Measurements from ENCODE around the gene TRIM63. TPM values are rescaled to one million over a fixed set of nuclear protein-coding genes. Genes with fewer than 3 reads are reported as not detected.

TRIM63 gene
- total and polyA plus RNA-seq, 9 of the 15 experiments (the other 6 are each of a cell fraction or from before 2014, with no cell fraction given) = 0.08 to 0.57 (median 0.36) TPM

DNA sequence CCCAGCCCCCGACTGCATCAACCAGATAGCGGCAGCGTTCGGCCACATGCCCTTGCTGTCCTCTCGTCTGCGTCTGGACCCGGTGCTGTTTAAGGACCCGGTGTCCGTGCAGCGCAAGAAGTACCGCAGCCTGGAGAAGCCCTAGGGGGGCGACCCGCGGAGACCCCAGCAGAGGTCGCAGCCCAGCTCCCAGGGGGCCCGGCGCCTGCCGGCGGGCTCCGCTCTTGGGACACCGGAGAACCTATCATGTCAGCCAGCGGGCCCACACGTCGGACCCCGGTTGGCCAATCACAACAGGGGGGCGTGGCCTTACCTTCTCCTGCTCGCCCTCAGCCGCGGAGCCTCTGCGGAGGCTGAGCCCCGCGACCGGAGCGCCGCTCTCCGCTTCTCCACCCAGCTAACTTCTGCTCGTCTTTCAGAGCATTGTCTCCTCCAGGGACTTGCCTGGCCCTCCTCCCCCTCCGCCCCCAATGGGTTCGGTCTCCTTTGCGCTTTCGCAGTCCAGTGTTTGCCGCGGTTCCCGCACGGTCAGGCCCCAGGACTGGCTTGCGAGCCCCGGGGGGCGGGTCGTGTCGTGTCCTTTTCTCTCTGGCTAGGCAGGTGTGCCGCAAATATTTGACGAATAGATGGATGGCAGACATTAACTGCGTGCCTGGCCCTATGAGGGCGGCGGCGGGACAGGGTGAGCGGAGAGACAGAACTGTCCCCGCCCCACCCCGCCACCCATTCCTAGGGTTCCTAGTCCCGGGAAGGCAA lies 32.0 kb downstream of the TRIM63 start (continued):
- TF ChIP-seq, protein P1, sequence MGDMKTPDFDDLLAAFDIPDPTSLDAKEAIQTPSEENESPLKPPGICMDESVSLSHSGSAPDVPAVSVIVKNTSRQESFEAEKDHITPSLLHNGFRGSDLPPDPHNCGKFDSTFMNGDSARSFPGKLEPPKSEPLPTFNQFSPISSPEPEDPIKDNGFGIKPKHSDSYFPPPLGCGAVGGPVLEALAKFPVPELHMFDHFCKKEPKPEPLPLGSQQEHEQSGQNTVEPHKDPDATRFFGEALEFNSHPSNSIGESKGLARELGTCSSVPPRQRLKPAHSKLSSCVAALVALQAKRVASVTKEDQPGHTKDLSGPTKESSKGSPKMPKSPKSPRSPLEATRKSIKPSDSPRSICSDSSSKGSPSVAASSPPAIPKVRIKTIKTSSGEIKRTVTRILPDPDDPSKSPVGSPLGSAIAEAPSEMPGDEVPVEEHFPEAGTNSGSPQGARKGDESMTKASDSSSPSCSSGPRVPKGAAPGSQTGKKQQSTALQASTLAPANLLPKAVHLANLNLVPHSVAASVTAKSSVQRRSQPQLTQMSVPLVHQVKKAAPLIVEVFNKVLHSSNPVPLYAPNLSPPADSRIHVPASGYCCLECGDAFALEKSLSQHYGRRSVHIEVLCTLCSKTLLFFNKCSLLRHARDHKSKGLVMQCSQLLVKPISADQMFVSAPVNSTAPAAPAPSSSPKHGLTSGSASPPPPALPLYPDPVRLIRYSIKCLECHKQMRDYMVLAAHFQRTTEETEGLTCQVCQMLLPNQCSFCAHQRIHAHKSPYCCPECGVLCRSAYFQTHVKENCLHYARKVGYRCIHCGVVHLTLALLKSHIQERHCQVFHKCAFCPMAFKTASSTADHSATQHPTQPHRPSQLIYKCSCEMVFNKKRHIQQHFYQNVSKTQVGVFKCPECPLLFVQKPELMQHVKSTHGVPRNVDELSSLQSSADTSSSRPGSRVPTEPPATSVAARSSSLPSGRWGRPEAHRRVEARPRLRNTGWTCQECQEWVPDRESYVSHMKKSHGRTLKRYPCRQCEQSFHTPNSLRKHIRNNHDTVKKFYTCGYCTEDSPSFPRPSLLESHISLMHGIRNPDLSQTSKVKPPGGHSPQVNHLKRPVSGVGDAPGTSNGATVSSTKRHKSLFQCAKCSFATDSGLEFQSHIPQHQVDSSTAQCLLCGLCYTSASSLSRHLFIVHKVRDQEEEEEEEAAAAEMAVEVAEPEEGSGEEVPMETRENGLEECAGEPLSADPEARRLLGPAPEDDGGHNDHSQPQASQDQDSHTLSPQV (IDR thresholded peaks at IDR 0.05) = peak; percentile 90
- peak in 1 of 2 experiments; percentile 98; a peak in 2 of 4 replicates for TF ChIP-seq CSDE1 (IDR thresholded peaks at IDR 0.05)
- TF ChIP-seq MTA3 (IDR thresholded peaks at IDR 0.05; ENCODE audit: borderline replicate concordance) = peak; percentile 74; the same call in 1 of the 2 replicates
- TF ChIP-seq ZNF224 (CRISPR knock-in tag; IDR thresholded peaks at IDR 0.05) = 0 out of 2 replicates have a peak, but pooled peaks have one; percentile 18
- no peak for TF ChIP-seq PHB (CRISPR knock-in tag; IDR thresholded peaks at IDR 0.05)
- peak; percentile 19; the same call in 1 of the 2 replicates for TF ChIP-seq ZNF143 (CRISPR knock-in tag; IDR thresholded peaks at IDR 0.05)
- TF ChIP-seq ELF4 (CRISPR knock-in tag; IDR thresholded peaks at IDR 0.05) = peak; percentile 9; the same call in 1 of the 2 replicates
- TF ChIP-seq CBX1 (IDR thresholded peaks at IDR 0.05; ENCODE audit: low read depth) = peak; percentile 79
- TF ChIP-seq TAF1 (IDR thresholded peaks at IDR 0.05; ENCODE audit: control insufficient read depth, extremely low read depth, insufficient read depth, low read length, severe bottlenecking) = peak; percentile 78
- TF ChIP-seq TCF3 (CRISPR knock-in tag; IDR thresholded peaks at IDR 0.05) = peak; percentile 16; the same call in 1 of the 2 replicates
- TF ChIP-seq, protein P2, sequence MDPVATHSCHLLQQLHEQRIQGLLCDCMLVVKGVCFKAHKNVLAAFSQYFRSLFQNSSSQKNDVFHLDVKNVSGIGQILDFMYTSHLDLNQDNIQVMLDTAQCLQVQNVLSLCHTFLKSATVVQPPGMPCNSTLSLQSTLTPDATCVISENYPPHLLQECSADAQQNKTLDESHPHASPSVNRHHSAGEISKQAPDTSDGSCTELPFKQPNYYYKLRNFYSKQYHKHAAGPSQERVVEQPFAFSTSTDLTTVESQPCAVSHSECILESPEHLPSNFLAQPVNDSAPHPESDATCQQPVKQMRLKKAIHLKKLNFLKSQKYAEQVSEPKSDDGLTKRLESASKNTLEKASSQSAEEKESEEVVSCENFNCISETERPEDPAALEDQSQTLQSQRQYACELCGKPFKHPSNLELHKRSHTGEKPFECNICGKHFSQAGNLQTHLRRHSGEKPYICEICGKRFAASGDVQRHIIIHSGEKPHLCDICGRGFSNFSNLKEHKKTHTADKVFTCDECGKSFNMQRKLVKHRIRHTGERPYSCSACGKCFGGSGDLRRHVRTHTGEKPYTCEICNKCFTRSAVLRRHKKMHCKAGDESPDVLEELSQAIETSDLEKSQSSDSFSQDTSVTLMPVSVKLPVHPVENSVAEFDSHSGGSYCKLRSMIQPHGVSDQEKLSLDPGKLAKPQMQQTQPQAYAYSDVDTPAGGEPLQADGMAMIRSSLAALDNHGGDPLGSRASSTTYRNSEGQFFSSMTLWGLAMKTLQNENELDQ (CRISPR knock-in tag; IDR thresholded peaks at IDR 0.05; ENCODE audit: borderline replicate concordance) = 0 out of 2 replicates have a peak, but pooled peaks have one; percentile 86
- peak; percentile 86 for TF ChIP-seq CXXC5 (CRISPR knock-in tag; IDR thresholded peaks at IDR 0.05)
- TF ChIP-seq FIP1L1 (IDR thresholded peaks at IDR 0.05; ENCODE audit: low read depth, low read length, poor library complexity, severe bottlenecking) = peak; percentile 36
- TF ChIP-seq ILK (tag; IDR thresholded peaks at IDR 0.05; ENCODE audit: borderline replicate concordance, low read depth) = no peak
- TF ChIP-seq, protein P3, sequence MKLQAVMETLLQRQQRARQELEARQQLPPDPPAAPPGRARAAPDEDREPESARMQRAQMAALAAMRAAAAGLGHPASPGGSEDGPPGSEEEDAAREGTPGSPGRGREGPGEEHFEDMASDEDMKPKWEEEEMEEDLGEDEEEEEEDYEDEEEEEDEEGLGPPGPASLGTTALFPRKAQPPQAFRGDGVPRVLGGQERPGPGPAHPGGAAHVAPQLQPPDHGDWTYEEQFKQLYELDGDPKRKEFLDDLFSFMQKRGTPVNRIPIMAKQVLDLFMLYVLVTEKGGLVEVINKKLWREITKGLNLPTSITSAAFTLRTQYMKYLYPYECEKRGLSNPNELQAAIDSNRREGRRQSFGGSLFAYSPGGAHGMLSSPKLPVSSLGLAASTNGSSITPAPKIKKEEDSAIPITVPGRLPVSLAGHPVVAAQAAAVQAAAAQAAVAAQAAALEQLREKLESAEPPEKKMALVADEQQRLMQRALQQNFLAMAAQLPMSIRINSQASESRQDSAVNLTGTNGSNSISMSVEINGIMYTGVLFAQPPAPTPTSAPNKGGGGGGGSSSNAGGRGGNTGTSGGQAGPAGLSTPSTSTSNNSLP (IDR thresholded peaks at IDR 0.05; ENCODE audit: borderline replicate concordance, low read depth, low read length) = no peak
- TF ChIP-seq NFRKB (IDR thresholded peaks at IDR 0.05; ENCODE audit: low read depth) = peak; percentile 96
- TF ChIP-seq SMAD4 (CRISPR knock-in tag; conservative IDR thresholded peaks at IDR 0.05) = peak; percentile 78
